GM23248 (cell line): ENCODE data around the gene FSCN2. TPM values are rescaled to one million over a fixed set of nuclear protein-coding genes. Genes with fewer than 3 reads are reported as not detected.

Source experiments
- DNase-seq: peaks from one replicate; pipeline ENCODE4 v3.0.0-alpha.2; 2015
- H2AFZ ChIP-seq: fragments of 200-600 bp; sonication (generic); 2 replicates; pipeline ENCODE4 v1.6.1; 2016; ENCODE audit warnings: antibody characterized with exemption
- H3F3A ChIP-seq: fragments of 200-600 bp; sonication (generic); 2 replicates; pipeline ENCODE4 v1.6.1; 2016; ENCODE audit warnings: mild to moderate bottlenecking, antibody characterized with exemption, mixed run types; ENCODE audit not compliant: insufficient read depth
- H3K27ac ChIP-seq: fragments of 200-600 bp; sonication (generic); 2 replicates; pipeline ENCODE4 v1.5.1; 2016; ENCODE audit warnings: mild to moderate bottlenecking
- H3K27me3 ChIP-seq: fragments of 200-600 bp; sonication (generic); replicated peaks from 2 replicates; pipeline ENCODE4 v1.6.1; 2016; ENCODE audit warnings: mild to moderate bottlenecking; ENCODE audit not compliant: insufficient read depth
- H3K36me3 ChIP-seq: fragments of 200-600 bp; sonication (generic); 2 replicates; pipeline ENCODE4 v1.6.1; 2016; ENCODE audit warnings: low read depth, mild to moderate bottlenecking
- H3K4me1 ChIP-seq: fragments of 200-600 bp; sonication (generic); 2 replicates; pipeline ENCODE4 v1.6.1; 2016; ENCODE audit warnings: mild to moderate bottlenecking; ENCODE audit not compliant: insufficient read depth
- H3K4me2 ChIP-seq: fragments of 200-600 bp; sonication (generic); one replicate; pipeline ENCODE4 v1.6.1; 2016; ENCODE audit warnings: mild to moderate bottlenecking; ENCODE audit not compliant: unreplicated experiment
- H3K4me3 ChIP-seq: fragments of 200-600 bp; sonication (generic); 2 replicates; pipeline ENCODE4 v1.5.1; 2016; ENCODE audit warnings: mild to moderate bottlenecking
- H3K79me2 ChIP-seq: fragments of 200-600 bp; sonication (generic); 2 replicates; pipeline ENCODE4 v1.6.1; 2016; ENCODE audit warnings: mild to moderate bottlenecking; ENCODE audit not compliant: insufficient read depth
- H3K9ac ChIP-seq: fragments of 200-600 bp; sonication (generic); 2 replicates; pipeline ENCODE4 v1.6.1; 2016; ENCODE audit warnings: mild to moderate bottlenecking
- H3K9me2 ChIP-seq: fragments of 200-600 bp; sonication (generic); 2 replicates; pipeline ENCODE4 v1.6.1; 2016; ENCODE audit warnings: mixed run types, mild to moderate bottlenecking, moderate library complexity; ENCODE audit not compliant: insufficient read depth
- H3K9me3 ChIP-seq: fragments of 200-600 bp; sonication (generic); one replicate; pipeline ENCODE4 v1.6.1; 2017; ENCODE audit warnings: low read depth
- H4K20me1 ChIP-seq: fragments of 200-600 bp; sonication (generic); 2 replicates; pipeline ENCODE4 v1.6.0; 2016; ENCODE audit not compliant: insufficient read depth
- EZH2 ChIP-seq: fragments of 200-600 bp; sonication (generic); IDR thresholded peaks from 2 replicates; pipeline ENCODE4 v1.6.1; 2018; ENCODE audit warnings: antibody characterized with exemption, mild to moderate bottlenecking; ENCODE audit not compliant: insufficient read depth, poor library complexity, severe bottlenecking
- EZH2phosphoT487 ChIP-seq: fragments of 200-600 bp; sonication (generic); IDR thresholded peaks from 2 replicates; pipeline ENCODE4 v1.6.1; 2018; ENCODE audit warnings: antibody characterized with exemption, moderate library complexity, mild to moderate bottlenecking, low read depth; ENCODE audit not compliant: insufficient read depth
- WGBS, 2 experiments: methylation state at CpG; one replicate each; pipeline ENCODE4 v1.1.6; 2015 to 2017; ENCODE audit warnings: low lambda C conversion rate in 2 of 2, low coverage in 1 of 2; ENCODE audit errors: missing lambda C conversion rate in 2 of 2; 5-methylcytosine and 5-hydroxymethylcytosine counted together
- in situ Hi-C: fragments of 300-500 bp; cut with MboI; formaldehyde crosslinking; loops from 2 replicates; pipeline ENCODE4 v1.15.0; 2020
- polyA plus RNA-seq: library from polyadenylated mRNA; unstranded; fragments of >200 nt; fragmentation: Nextera tagmentation; extraction: Ambion mirVana; gene quantifications from 2 replicates; pipeline ENCODE4 v1.2.1, GENCODE V29; 2016
- total RNA-seq: library from RNA; depleted of rRNA; stranded (reverse); fragments of >200 nt; shearing (Covaris generic); gene quantifications from 2 replicates; pipeline ENCODE4 v1.2.3, GENCODE V29; 2014

Gene FSCN2
- total and polyA plus RNA-seq, 2 experiments from 2014 or later = 0.48 to 3.2 TPM

GRCh38 chr17:81522491-81523401 is 5.4 kb upstream of the FSCN2 start:
- Histone ChIP-seq H3K79me2 (peaks cover 6% of the 10 kb centered on the region), H4K20me1 (no peaks in the 10 kb centered on the region), H3K9me3 (no peaks in the 10 kb centered on the region), H3K4me1 (peaks cover 22% of the 10 kb centered on the region), H3K27me3 (no peaks in the 10 kb centered on the region), H3F3A (peaks cover 11% of the 10 kb centered on the region; the same call in 1 of the 2 replicates), H3K9ac (no peak overlapping the region), H2AFZ (no peak overlapping the region), H3K4me3 (no peak overlapping the region), H3K9me2 (no peaks in the 10 kb centered on the region), H3K36me3 (no peaks in the 10 kb centered on the region), H3K4me2 (no peak overlapping the region), H3K27ac (no peak overlapping the region)
- peak; percentile 63 for DNase-seq
- in situ Hi-C loops = no loop called here
- TF ChIP-seq EZH2 = no peak
- no peak for TF ChIP-seq EZH2phosphoT487
- WGBS, 2 experiments = 57 to 69% methylated on average over 22 to 26 of the region's 26 CpGs

- Histone ChIP-seq H3K4me2 (peak overlapping the region; percentile 10), H3K9me2 (no peaks in the 10 kb centered on the region)
Measured at GRCh38 chr17:81523402-81524038, 4.7 kb upstream of the FSCN2 start.

GRCh38 chr17:81524039-81524864 is 3.9 kb upstream of the FSCN2 start:
- H2AFZ ChIP-seq = no peak overlapping the region
- peaks cover 11% of the 10 kb centered on the region; the same call in 1 of the 2 replicates for H3F3A ChIP-seq
- H3K27ac ChIP-seq = no peak overlapping the region
- no peak for DNase-seq
- H3K27me3 ChIP-seq = no peaks in the 10 kb centered on the region
- in situ Hi-C loops = no loop called here
- no peak overlapping the region for H3K4me2 ChIP-seq
- H3K36me3 ChIP-seq = no peaks in the 10 kb centered on the region
- H4K20me1 ChIP-seq = no peaks in the 10 kb centered on the region
- no peak for TF ChIP-seq EZH2
- TF ChIP-seq EZH2phosphoT487 = no peak
- H3K9me2 ChIP-seq = no peaks in the 10 kb centered on the region
- no peaks in the 10 kb centered on the region for H3K9me3 ChIP-seq
- WGBS, 2 experiments = 71 to 79% methylated on average over 13 to 18 of the region's 18 CpGs
- no peaks in the 10 kb centered on the region for H3K79me2 ChIP-seq
- peaks cover 10% of the 10 kb centered on the region; the same call in 1 of the 2 replicates for H3K4me1 ChIP-seq
- no peak overlapping the region for H3K9ac ChIP-seq
- H3K4me3 ChIP-seq = no peak overlapping the region

More at GRCh38 chr17:81523402-81524038, 4.7 kb upstream of the FSCN2 start:
- no peak overlapping the region for H3K27ac ChIP-seq
- H4K20me1 ChIP-seq = no peaks in the 10 kb centered on the region
- peak overlapping the region; percentile 38 for H3K9ac ChIP-seq
- in situ Hi-C loops = no loop called here
- H3K36me3 ChIP-seq = no peaks in the 10 kb centered on the region
- H3K79me2 ChIP-seq = no peaks in the 10 kb centered on the region
- no peaks in the 10 kb centered on the region for H3K27me3 ChIP-seq
- no peak overlapping the region for H2AFZ ChIP-seq
- H3K4me3 ChIP-seq = no peak overlapping the region
- peaks cover 17% of the 10 kb centered on the region; the same call in 1 of the 2 replicates for H3K4me1 ChIP-seq
- H3K9me3 ChIP-seq = no peaks in the 10 kb centered on the region
- WGBS, 2 experiments = 11 to 12% methylated on average over 15 to 16 of the region's 17 CpGs
- peaks cover 11% of the 10 kb centered on the region; the same call in 1 of the 2 replicates for H3F3A ChIP-seq
- DNase-seq = peak; percentile 89
- TF ChIP-seq EZH2phosphoT487 (no peak), EZH2 (no peak)

DNA sequence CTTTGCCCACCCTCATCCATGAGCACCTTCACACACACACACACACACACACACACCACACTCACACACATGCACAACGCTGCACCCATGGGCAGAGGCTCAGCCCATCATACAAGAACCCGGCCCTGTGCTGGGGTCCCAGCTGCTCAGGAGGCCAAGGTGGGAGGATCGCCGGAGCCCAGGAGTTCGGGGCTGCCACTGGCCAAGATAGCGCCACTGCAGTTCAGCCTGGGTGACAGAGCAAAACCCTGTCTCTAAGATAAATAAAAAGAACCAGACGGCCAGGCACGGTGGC is 3.4 kb upstream of the FSCN2 start:
- TF ChIP-seq EZH2phosphoT487 (no peak), EZH2 (no peak)
- H3K27ac ChIP-seq = no peak overlapping the region
- H3K4me1 ChIP-seq = peaks cover 10% of the 10 kb centered on the region; the same call in 1 of the 2 replicates
- no peaks in the 10 kb centered on the region for H3K9me2 ChIP-seq
- no peak overlapping the region for H3K4me3 ChIP-seq
- H2AFZ ChIP-seq = no peak overlapping the region
- peaks cover 11% of the 10 kb centered on the region; the same call in 1 of the 2 replicates for H3F3A ChIP-seq
- H3K9me3 ChIP-seq = no peaks in the 10 kb centered on the region
- 70 to 72% methylated on average over 8 of the region's 8 CpGs for WGBS, 2 experiments
- no peaks in the 10 kb centered on the region for H3K36me3 ChIP-seq
- no peak overlapping the region for H3K9ac ChIP-seq
- H3K79me2 ChIP-seq = no peaks in the 10 kb centered on the region
- DNase-seq = no peak
- in situ Hi-C loops = no loop called here
- no peaks in the 10 kb centered on the region for H3K27me3 ChIP-seq
- H4K20me1 ChIP-seq = no peaks in the 10 kb centered on the region
- H3K4me2 ChIP-seq = no peak overlapping the region
